WI38 (cell line): ENCODE results near the gene GTPBP4.

Experiments used
- H3K4me3 ChIP-seq: 2 replicates; pipeline ENCODE4 v1.5.1; 2011; ENCODE audit warnings: low read depth, mild to moderate bottlenecking, control low read depth, low read length
- CTCF ChIP-seq: IDR thresholded peaks from 2 replicates; pipeline ENCODE4 v1.5.1; 2012; ENCODE audit warnings: low read depth, mild to moderate bottlenecking, control low read depth, low read length

Gene GTPBP4

GRCh38 chr10:966466-967235, 21.6 kb upstream of the GTPBP4 start:
- no peak for TF ChIP-seq CTCF
- no peak overlapping the region for H3K4me3 ChIP-seq

DNA sequence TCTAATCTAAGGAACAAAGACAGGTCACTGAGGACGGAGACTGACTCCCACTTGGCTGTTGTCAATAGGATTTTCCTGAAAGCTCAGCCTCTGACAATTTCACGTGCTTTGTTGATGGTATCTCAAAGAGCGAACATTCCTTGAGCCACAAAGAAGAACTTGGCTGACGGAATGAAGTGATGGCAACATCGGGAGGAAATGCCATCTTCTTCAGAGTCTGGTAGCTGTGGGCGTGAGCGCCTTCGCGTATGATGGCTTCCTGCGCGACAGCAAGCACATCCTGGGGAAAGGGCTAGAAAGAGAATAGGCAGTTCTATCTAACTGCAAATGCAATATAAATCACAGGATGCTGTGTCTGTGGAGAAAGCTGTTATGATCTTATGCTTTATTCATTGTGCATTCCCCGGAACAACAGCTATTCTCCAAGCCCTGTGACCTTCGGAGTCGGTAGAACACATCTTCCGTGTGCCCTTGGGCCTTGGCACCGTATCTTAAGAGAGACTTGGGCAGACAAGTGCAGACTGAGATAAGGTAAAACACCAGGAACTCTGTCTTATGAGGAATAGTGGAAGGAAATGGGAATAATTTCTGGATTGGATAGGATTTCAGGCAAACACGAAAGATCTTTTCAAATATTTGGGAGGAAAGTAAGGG, 19.6 kb upstream of the GTPBP4 start:
- H3K4me3 ChIP-seq: no peak overlapping the region
- no peak for TF ChIP-seq CTCF

DNA sequence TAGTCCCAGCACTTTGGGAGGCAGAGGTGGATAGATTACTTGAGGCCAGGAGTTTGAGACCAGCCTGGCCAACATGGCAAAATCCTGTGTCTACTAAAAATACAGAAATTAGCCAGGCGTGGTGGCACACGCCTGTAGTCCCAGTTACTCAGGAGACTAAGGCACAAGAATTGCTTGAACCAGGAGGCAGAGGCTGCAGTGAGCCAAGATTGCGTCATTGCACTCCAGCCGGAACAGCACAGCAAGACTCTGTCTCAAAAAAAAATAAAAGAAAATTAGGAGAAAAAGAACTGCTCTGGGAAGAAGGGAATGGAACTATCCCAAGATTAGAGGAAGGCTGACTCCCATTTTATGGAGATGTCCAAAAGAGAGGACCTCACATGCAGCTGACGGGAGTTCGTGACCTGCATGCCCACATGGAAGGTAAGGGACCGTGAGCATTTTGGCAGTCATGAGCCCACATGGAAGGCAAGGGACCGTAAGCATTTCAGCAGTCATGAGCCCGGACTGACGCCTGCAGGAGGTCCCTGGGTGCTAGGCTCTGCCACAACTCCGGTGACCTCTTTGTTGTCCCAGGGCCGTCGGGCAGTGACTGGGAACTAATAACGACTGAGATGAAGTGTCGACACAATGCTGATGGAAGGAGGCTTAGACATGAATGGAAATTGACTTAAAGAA, 18.6 kb upstream of the GTPBP4 start:
- TF ChIP-seq CTCF: no peak
- no peak overlapping the region for H3K4me3 ChIP-seq

DNA sequence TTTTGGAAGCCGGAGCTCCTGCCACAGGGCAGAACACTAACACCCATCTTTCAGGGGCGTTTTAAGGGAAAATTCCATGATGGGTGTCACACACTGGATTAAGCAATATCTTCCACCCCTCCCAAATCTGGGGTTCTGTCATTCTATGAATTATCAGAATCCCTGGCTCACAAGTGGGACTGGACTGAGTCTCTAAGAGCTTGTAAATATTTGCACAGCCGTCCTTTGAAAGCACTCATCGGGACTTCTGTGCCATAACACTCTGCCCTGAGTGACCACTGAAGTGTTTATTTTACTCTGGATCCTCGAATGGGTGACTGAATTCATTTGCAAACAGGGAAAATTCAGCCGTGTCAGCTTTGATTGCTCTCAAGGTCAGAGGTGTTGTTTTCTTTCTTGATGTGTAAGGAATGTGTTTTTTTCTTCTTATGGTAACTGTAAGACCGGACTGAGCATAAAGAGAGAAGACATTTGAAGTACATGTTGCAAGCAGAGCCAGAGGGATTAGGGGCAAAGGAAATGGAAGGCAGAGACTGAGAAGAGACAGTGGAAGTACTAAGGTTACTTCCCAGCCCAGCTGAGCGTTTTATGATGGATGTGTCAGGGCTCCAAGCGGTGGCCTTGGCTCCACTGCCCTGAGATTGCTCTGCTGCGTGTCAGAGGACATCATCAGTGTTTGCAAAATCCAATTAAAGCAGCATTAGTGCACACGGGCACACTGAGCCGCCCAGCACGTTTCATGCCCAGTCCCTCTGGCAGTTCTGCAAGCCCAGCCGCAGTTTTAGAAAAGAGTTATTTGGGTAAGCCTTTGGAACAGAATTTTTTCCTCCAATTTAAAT, 17.7 kb upstream of the GTPBP4 start:
- no peak for TF ChIP-seq CTCF

DNA sequence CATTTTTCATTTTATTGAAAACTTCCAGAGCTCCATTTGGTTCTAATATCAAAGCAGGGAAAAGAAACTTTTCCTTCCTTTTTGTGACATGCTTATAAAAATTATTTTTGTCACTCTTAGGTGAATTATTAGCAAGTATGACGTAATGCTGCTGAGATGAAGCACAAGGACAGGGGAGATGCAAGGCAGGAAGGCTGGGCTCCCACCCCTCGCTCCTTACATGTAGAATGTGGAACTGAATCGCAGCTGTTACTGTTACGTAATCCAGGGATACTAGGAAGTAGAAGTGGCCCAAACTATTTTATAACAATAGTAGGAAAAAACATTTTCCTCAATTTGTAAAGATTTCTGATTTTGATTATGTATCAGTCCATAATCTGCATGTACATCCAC, 17.1 kb upstream of the GTPBP4 start:
- TF ChIP-seq CTCF: no peak
- H3K4me3 ChIP-seq: no peak overlapping the region

More for the DNA sequence above, 17.7 kb upstream of the GTPBP4 start:
- H3K4me3 ChIP-seq: peak overlapping the region; percentile 14

- TF ChIP-seq CTCF: no peak
- no peak overlapping the region for H3K4me3 ChIP-seq
Observed at GRCh38 chr10:971613-972012, 16.6 kb upstream of the GTPBP4 start.
